ENCODE data around the gene ADCY2. TPM values are rescaled to one million over a fixed set of nuclear protein-coding genes. Genes with fewer than 3 reads are reported as not detected.

ADCY2 gene
- total and polyA plus RNA-seq, 2 experiments from 2014 or later: 23.8 to 74.9 TPM

DNA sequence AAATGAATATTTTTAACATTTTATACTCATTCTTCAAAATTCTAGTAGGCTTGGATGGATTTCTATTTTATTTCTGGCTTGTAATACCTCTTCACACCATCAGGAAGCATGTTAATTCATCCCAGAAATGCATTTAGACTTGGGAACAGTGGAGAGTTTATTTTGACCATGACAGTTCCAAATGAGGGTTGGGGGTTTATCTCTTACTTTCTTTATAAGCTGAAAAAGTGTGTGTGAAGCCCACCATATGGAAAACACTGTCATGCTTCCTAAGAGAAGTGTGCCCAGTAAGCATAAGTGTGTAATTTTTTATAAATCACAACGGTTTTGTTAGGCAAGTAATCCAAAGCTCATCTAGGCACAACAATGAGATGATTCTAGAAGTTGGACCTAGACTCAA lies 215.6 kb downstream of the ADCY2 start:
- H3K9me3 Mint-ChIP-seq: peaks cover 4% of the 10 kb centered on the region; the same call in 1 of the 3 replicates
- no peaks in the 10 kb centered on the region for H3K36me3 ChIP-seq (ENCODE audit: insufficient read depth)
- peaks cover 7% of the 10 kb centered on the region for H3K27me3 Mint-ChIP-seq (ENCODE audit: insufficient read depth, low read depth, poor library complexity)
- H4K20me1 ChIP-seq (replicated peaks; ENCODE audit: insufficient read depth): no peaks in the 10 kb centered on the region
- H2AFZ ChIP-seq: no peak overlapping the region
- H3F3A ChIP-seq (replicated peaks; ENCODE audit: low read depth): no peaks in the 10 kb centered on the region
- no peak overlapping the region for H3K27ac ChIP-seq (ENCODE audit: low read depth)
- H3K36me3 Mint-ChIP-seq (ENCODE audit: low read depth): peaks cover 28% of the 10 kb centered on the region
- H3K27me3 ChIP-seq (ENCODE audit: insufficient read depth): no peaks in the 10 kb centered on the region
- DNase-seq (ENCODE audit: low spot score) (no peak), ATAC-seq (no peak)
- TF ChIP-seq, protein P1, sequence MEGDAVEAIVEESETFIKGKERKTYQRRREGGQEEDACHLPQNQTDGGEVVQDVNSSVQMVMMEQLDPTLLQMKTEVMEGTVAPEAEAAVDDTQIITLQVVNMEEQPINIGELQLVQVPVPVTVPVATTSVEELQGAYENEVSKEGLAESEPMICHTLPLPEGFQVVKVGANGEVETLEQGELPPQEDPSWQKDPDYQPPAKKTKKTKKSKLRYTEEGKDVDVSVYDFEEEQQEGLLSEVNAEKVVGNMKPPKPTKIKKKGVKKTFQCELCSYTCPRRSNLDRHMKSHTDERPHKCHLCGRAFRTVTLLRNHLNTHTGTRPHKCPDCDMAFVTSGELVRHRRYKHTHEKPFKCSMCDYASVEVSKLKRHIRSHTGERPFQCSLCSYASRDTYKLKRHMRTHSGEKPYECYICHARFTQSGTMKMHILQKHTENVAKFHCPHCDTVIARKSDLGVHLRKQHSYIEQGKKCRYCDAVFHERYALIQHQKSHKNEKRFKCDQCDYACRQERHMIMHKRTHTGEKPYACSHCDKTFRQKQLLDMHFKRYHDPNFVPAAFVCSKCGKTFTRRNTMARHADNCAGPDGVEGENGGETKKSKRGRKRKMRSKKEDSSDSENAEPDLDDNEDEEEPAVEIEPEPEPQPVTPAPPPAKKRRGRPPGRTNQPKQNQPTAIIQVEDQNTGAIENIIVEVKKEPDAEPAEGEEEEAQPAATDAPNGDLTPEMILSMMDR (conservative IDR thresholded peaks at IDR 0.05; ENCODE audit: low read depth in 2 of 2): peak in 1 of 2 experiments; percentile 26; a peak in 2 of 4 replicates
- TF ChIP-seq, protein P2, sequence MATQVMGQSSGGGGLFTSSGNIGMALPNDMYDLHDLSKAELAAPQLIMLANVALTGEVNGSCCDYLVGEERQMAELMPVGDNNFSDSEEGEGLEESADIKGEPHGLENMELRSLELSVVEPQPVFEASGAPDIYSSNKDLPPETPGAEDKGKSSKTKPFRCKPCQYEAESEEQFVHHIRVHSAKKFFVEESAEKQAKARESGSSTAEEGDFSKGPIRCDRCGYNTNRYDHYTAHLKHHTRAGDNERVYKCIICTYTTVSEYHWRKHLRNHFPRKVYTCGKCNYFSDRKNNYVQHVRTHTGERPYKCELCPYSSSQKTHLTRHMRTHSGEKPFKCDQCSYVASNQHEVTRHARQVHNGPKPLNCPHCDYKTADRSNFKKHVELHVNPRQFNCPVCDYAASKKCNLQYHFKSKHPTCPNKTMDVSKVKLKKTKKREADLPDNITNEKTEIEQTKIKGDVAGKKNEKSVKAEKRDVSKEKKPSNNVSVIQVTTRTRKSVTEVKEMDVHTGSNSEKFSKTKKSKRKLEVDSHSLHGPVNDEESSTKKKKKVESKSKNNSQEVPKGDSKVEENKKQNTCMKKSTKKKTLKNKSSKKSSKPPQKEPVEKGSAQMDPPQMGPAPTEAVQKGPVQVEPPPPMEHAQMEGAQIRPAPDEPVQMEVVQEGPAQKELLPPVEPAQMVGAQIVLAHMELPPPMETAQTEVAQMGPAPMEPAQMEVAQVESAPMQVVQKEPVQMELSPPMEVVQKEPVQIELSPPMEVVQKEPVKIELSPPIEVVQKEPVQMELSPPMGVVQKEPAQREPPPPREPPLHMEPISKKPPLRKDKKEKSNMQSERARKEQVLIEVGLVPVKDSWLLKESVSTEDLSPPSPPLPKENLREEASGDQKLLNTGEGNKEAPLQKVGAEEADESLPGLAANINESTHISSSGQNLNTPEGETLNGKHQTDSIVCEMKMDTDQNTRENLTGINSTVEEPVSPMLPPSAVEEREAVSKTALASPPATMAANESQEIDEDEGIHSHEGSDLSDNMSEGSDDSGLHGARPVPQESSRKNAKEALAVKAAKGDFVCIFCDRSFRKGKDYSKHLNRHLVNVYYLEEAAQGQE (IDR thresholded peaks at IDR 0.05; ENCODE audit: unreplicated experiment): no peak
- peaks cover 12% of the 10 kb centered on the region; the same call in 1 of the 2 replicates for H3K9me2 ChIP-seq (ENCODE audit: insufficient read depth)
- no peak overlapping the region for H3K4me2 ChIP-seq
- H3K27ac Mint-ChIP-seq: no peak overlapping the region
- peaks cover 59% of the 10 kb centered on the region for H3K4me1 ChIP-seq (ENCODE audit: insufficient read depth)
- H3K79me2 ChIP-seq (replicated peaks; ENCODE audit: insufficient read depth): peaks cover 50% of the 10 kb centered on the region
- H3K4me3 ChIP-seq: no peak overlapping the region
- peaks cover 43% of the 10 kb centered on the region for H3K4me1 Mint-ChIP-seq
- H3K4me3 Mint-ChIP-seq: no peak overlapping the region

DNA sequence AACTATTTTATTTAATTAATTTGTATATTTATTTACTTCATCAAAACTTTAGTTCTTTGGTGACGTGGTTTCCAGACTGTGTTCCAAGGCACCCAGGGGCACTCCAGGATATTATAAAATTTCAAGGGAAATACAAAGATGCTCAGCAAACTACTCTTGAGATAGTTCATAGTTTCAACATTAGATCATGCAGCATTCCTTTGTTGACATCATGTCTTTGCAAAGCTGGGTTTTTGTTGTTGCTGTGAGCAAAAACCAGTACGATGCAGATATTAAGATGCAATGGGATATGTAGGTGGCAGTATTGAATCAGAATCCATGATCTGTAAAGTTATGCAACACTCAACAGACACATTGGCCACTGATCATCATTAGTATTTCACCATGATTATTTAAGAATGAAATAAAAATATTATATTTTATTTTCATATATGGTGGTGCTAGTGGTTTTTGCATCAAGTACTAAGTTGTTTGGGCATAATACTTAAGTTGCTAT lies 219.7 kb downstream of the ADCY2 start:
- peaks cover 17% of the 10 kb centered on the region for H3K36me3 Mint-ChIP-seq (ENCODE audit: low read depth)
- H3K79me2 ChIP-seq (replicated peaks; ENCODE audit: insufficient read depth): peaks cover 44% of the 10 kb centered on the region
- peaks cover 4% of the 10 kb centered on the region; the same call in 1 of the 3 replicates for H3K9me3 Mint-ChIP-seq
- H3K27me3 ChIP-seq (ENCODE audit: insufficient read depth): no peaks in the 10 kb centered on the region
- peaks cover 30% of the 10 kb centered on the region for H3K4me1 ChIP-seq (ENCODE audit: insufficient read depth)
- H2AFZ ChIP-seq: no peak overlapping the region
- no peak for ATAC-seq
- H3K4me2 ChIP-seq: no peak overlapping the region
- no peaks in the 10 kb centered on the region for H4K20me1 ChIP-seq (replicated peaks; ENCODE audit: insufficient read depth)
- no peaks in the 10 kb centered on the region for H3K36me3 ChIP-seq (ENCODE audit: insufficient read depth)
- H3K4me1 Mint-ChIP-seq: peaks cover 19% of the 10 kb centered on the region
- peaks cover 12% of the 10 kb centered on the region; the same call in 1 of the 2 replicates for H3K9me2 ChIP-seq (ENCODE audit: insufficient read depth)
- no peak overlapping the region for H3K4me3 ChIP-seq
- DNase-seq (ENCODE audit: low spot score): no peak
- TF ChIP-seq NANOG (IDR thresholded peaks at IDR 0.05; ENCODE audit: borderline replicate concordance): no peak
- TF ChIP-seq, protein P1 (conservative IDR thresholded peaks at IDR 0.05; ENCODE audit: low read depth in 2 of 2): no peak
- TF ChIP-seq, protein P3, sequence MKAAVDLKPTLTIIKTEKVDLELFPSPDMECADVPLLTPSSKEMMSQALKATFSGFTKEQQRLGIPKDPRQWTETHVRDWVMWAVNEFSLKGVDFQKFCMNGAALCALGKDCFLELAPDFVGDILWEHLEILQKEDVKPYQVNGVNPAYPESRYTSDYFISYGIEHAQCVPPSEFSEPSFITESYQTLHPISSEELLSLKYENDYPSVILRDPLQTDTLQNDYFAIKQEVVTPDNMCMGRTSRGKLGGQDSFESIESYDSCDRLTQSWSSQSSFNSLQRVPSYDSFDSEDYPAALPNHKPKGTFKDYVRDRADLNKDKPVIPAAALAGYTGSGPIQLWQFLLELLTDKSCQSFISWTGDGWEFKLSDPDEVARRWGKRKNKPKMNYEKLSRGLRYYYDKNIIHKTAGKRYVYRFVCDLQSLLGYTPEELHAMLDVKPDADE (IDR thresholded peaks at IDR 0.05): no peak
- peaks cover 5% of the 10 kb centered on the region for H3K27me3 Mint-ChIP-seq (ENCODE audit: insufficient read depth, low read depth, poor library complexity)
- H3K4me3 Mint-ChIP-seq: no peak overlapping the region
- no peaks in the 10 kb centered on the region for H3F3A ChIP-seq (replicated peaks; ENCODE audit: low read depth)
- H3K27ac Mint-ChIP-seq: no peak overlapping the region
- H3K27ac ChIP-seq (ENCODE audit: low read depth): no peak overlapping the region

Measured in GM23338 (cell line).